Adrenal gland (tissue), 5 donors: ENCODE data around the gene NBPF9.
"Not testable (repeated sequence)": the region's sequence is repeated elsewhere in the genome, so short reads cannot be mapped to it uniquely, and the experiment has no call there.

Experiments
- CTCF ChIP-seq, 6 experiments: fragments of 450-650 bp in 4 of 6; fragments of 200-600 bp in 2 of 6; sonication (generic) in 1 of 6; IDR thresholded peaks; 1 replicate in 5 of 6; 2 replicates in 1 of 6; pipeline versions ENCODE4 v1.5.1 to v1.8.0; 2016 to 2021; ENCODE audit warnings: antibody characterized with exemption in 6 of 6, mild to moderate bottlenecking in 2 of 6, moderate library complexity in 1 of 6
- POLR2A ChIP-seq, 2 donors: fragments of 450-650 bp; IDR thresholded peaks; one replicate each; pipeline ENCODE4 v1.6.1; 2017; ENCODE audit warnings: antibody characterized with exemption in 2 of 2, mild to moderate bottlenecking in 2 of 2, moderate library complexity in 1 of 2
- donor health status: DM: no; HTN: no; CAD: no.

- TF ChIP-seq POLR2A, CTCF (IDR thresholded peaks at IDR 0.05): not testable (repeated sequence)
Measured at GRCh38 chr1:149033916-149034315, 69.4 kb downstream of the NBPF9 start.
